GM23338 (cell line): ENCODE results near the gene MAP3K5. TPM values are rescaled to one million over a fixed set of nuclear protein-coding genes. Genes with fewer than 3 reads are reported as not detected.

ENCODE experiments used
- ATAC-seq: fragments of 200-7000 bp; cut with Tn5 transposase; 3 replicates; pipeline ENCODE4 v1.9.1; 2020
- DNase-seq: peaks from one replicate; pipeline ENCODE4 v3.0.0-alpha.2; 2015; ENCODE audit warnings: low spot score
- H2AFZ ChIP-seq: fragments of 200-600 bp; sonication (generic); 2 replicates; pipeline ENCODE4 v1.8.0; 2016; ENCODE audit warnings: antibody characterized with exemption, mild to moderate bottlenecking, moderate library complexity
- H3F3A ChIP-seq: fragments of 200-600 bp; sonication (generic); replicated peaks from 2 replicates; pipeline ENCODE4 v1.8.0; 2017; ENCODE audit warnings: antibody characterized with exemption, mixed run types, low read depth
- H3K27ac ChIP-seq: fragments of 200-600 bp; sonication (generic); 2 replicates; pipeline ENCODE4 v1.6.1; 2016; ENCODE audit warnings: low read depth
- H3K27me3 ChIP-seq: fragments of 200-600 bp; sonication (generic); 2 replicates; pipeline ENCODE4 v1.8.0; 2016; ENCODE audit warnings: mild to moderate bottlenecking, mixed run types, moderate library complexity; ENCODE audit not compliant: insufficient read depth
- H3K36me3 ChIP-seq: fragments of 200-600 bp; sonication (generic); 2 replicates; pipeline ENCODE4 v1.8.0; 2016; ENCODE audit warnings: mild to moderate bottlenecking; ENCODE audit not compliant: insufficient read depth
- H3K4me1 ChIP-seq: fragments of 200-600 bp; sonication (generic); 2 replicates; pipeline ENCODE4 v1.8.0; 2016; ENCODE audit warnings: mild to moderate bottlenecking, moderate library complexity; ENCODE audit not compliant: insufficient read depth
- H3K4me2 ChIP-seq: fragments of 200-600 bp; sonication (generic); 2 replicates; pipeline ENCODE4 v1.7.1; 2017; ENCODE audit warnings: mixed run types
- H3K4me3 ChIP-seq: fragments of 200-600 bp; sonication (generic); 2 replicates; pipeline ENCODE4 v1.6.1; 2016; ENCODE audit warnings: mixed run types
- H3K79me2 ChIP-seq: fragments of 200-600 bp; sonication (generic); replicated peaks from 2 replicates; pipeline ENCODE4 v1.8.0; 2017; ENCODE audit warnings: mild to moderate bottlenecking; ENCODE audit not compliant: insufficient read depth
- H3K9me2 ChIP-seq: fragments of 200-600 bp; sonication (generic); 2 replicates; pipeline ENCODE4 v1.8.0; 2017; ENCODE audit not compliant: insufficient read depth
- H4K20me1 ChIP-seq: fragments of 200-600 bp; sonication (generic); replicated peaks from 2 replicates; pipeline ENCODE4 v1.8.0; 2017; ENCODE audit warnings: mild to moderate bottlenecking; ENCODE audit not compliant: insufficient read depth
- H3K27ac Mint-ChIP-seq: 2 replicates; pipeline ENCODE4 v1.8.0; 2020; ENCODE audit warnings: inconsistent platforms, mild to moderate bottlenecking, moderate library complexity, mixed read lengths
- H3K27me3 Mint-ChIP-seq: 3 replicates; pipeline ENCODE4 v1.8.0; 2022; ENCODE audit warnings: low read depth, mild to moderate bottlenecking, moderate library complexity, mixed read lengths, inconsistent platforms; ENCODE audit not compliant: insufficient read depth, poor library complexity
- H3K36me3 Mint-ChIP-seq: 3 replicates; pipeline ENCODE4 v1.8.0; 2021; ENCODE audit warnings: low read depth, mild to moderate bottlenecking, inconsistent platforms, moderate library complexity, mixed read lengths
- H3K4me1 Mint-ChIP-seq: 3 replicates; pipeline ENCODE4 v1.8.0; 2020; ENCODE audit warnings: mild to moderate bottlenecking, inconsistent platforms, mixed read lengths
- H3K4me3 Mint-ChIP-seq: 3 replicates; pipeline ENCODE4 v1.8.0; 2021; ENCODE audit warnings: moderate library complexity, mild to moderate bottlenecking, inconsistent platforms, mixed read lengths
- H3K9me3 Mint-ChIP-seq: 3 replicates; pipeline ENCODE4 v1.8.0; 2020; ENCODE audit warnings: moderate library complexity, mild to moderate bottlenecking, inconsistent platforms, mixed read lengths
- CREB1 ChIP-seq: fragments of 250-450 bp; sonication (Bioruptor Pico); IDR thresholded peaks from 2 replicates; pipeline ENCODE4 v1.5.0; 2020; ENCODE audit warnings: low read depth, mild to moderate bottlenecking, moderate library complexity
- EZH2phosphoT487 ChIP-seq: fragments of 200-600 bp; sonication (generic); IDR thresholded peaks from one replicate; pipeline ENCODE4 v1.8.1; 2018; ENCODE audit warnings: antibody characterized with exemption; ENCODE audit not compliant: unreplicated experiment
- NANOG ChIP-seq: IDR thresholded peaks from 2 replicates; pipeline ENCODE4 v1.6.1; 2016; ENCODE audit warnings: antibody characterized with exemption, borderline replicate concordance
- STAT1 ChIP-seq: IDR thresholded peaks from one replicate; pipeline ENCODE4 v1.6.1; 2016; ENCODE audit warnings: antibody characterized with exemption; ENCODE audit not compliant: unreplicated experiment
- polyA plus RNA-seq: library from polyadenylated mRNA; unstranded; fragments of >200 nt; fragmentation: Nextera tagmentation; extraction: Ambion mirVana; gene quantifications from 2 replicates; pipeline ENCODE4 v1.2.1, GENCODE V29; 2016
- total RNA-seq: library from RNA; depleted of rRNA; stranded (reverse); fragments of >200 nt; shearing (Covaris generic); gene quantifications from 2 replicates; pipeline ENCODE4 v1.2.3, GENCODE V29; 2014
- TF ChIP-seq, protein P1 (sequence below): IDR thresholded peaks from one replicate; pipeline ENCODE4 v1.6.1; 2018; ENCODE audit warnings: antibody characterized with exemption; ENCODE audit not compliant: unreplicated experiment
- TF ChIP-seq, protein P2 (sequence below), 2 experiments: fragments of 200-600 bp in 1 of 2; sonication (generic) in 1 of 2; conservative IDR thresholded peaks; 2 replicates each; pipeline versions ENCODE4 v1.5.1 to v1.6.1; 2016 to 2017; ENCODE audit warnings: antibody characterized with exemption in 2 of 2, low read depth in 2 of 2, mild to moderate bottlenecking in 2 of 2, moderate library complexity in 1 of 2
- TF ChIP-seq, protein P3 (sequence below): IDR thresholded peaks from 2 replicates; pipeline ENCODE4 v1.6.1; 2016; ENCODE audit warnings: antibody characterized with exemption
- TF ChIP-seq, protein P4 (sequence below): fragments of 250-450 bp; sonication (Bioruptor Pico); IDR thresholded peaks from 2 replicates; pipeline ENCODE4 v1.5.0; 2020; ENCODE audit warnings: mild to moderate bottlenecking, moderate library complexity

Gene MAP3K5
- total and polyA plus RNA-seq, 2 experiments from 2014 or later: 0.76 to 2.8 TPM

DNA sequence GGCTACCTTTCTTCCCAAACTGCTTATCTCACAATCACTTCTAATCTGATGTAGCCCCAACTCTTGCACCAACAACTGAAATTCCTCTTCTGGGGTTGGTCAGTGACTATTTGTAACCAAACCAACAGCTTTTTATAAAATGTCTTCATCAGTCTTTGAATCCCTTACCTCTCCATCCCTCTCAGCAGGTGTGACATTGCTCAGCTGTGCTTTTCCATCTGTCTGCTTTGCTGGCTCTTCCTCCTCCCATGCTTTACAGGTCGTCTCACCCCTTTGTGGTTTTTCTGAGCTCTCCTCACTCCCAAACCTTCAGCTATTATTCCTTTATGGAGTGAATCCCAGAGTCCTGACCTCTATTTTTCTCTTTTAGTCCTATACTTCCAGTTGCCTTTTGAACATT, 248.0 kb downstream of the MAP3K5 start (continued):
- TF ChIP-seq, protein P1, sequence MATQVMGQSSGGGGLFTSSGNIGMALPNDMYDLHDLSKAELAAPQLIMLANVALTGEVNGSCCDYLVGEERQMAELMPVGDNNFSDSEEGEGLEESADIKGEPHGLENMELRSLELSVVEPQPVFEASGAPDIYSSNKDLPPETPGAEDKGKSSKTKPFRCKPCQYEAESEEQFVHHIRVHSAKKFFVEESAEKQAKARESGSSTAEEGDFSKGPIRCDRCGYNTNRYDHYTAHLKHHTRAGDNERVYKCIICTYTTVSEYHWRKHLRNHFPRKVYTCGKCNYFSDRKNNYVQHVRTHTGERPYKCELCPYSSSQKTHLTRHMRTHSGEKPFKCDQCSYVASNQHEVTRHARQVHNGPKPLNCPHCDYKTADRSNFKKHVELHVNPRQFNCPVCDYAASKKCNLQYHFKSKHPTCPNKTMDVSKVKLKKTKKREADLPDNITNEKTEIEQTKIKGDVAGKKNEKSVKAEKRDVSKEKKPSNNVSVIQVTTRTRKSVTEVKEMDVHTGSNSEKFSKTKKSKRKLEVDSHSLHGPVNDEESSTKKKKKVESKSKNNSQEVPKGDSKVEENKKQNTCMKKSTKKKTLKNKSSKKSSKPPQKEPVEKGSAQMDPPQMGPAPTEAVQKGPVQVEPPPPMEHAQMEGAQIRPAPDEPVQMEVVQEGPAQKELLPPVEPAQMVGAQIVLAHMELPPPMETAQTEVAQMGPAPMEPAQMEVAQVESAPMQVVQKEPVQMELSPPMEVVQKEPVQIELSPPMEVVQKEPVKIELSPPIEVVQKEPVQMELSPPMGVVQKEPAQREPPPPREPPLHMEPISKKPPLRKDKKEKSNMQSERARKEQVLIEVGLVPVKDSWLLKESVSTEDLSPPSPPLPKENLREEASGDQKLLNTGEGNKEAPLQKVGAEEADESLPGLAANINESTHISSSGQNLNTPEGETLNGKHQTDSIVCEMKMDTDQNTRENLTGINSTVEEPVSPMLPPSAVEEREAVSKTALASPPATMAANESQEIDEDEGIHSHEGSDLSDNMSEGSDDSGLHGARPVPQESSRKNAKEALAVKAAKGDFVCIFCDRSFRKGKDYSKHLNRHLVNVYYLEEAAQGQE: no peak
- no peak for TF ChIP-seq STAT1
- TF ChIP-seq EZH2phosphoT487: no peak
- TF ChIP-seq, protein P2, sequence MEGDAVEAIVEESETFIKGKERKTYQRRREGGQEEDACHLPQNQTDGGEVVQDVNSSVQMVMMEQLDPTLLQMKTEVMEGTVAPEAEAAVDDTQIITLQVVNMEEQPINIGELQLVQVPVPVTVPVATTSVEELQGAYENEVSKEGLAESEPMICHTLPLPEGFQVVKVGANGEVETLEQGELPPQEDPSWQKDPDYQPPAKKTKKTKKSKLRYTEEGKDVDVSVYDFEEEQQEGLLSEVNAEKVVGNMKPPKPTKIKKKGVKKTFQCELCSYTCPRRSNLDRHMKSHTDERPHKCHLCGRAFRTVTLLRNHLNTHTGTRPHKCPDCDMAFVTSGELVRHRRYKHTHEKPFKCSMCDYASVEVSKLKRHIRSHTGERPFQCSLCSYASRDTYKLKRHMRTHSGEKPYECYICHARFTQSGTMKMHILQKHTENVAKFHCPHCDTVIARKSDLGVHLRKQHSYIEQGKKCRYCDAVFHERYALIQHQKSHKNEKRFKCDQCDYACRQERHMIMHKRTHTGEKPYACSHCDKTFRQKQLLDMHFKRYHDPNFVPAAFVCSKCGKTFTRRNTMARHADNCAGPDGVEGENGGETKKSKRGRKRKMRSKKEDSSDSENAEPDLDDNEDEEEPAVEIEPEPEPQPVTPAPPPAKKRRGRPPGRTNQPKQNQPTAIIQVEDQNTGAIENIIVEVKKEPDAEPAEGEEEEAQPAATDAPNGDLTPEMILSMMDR (conservative IDR thresholded peaks at IDR 0.05; ENCODE audit: low read depth in 2 of 2): no peak

DNA sequence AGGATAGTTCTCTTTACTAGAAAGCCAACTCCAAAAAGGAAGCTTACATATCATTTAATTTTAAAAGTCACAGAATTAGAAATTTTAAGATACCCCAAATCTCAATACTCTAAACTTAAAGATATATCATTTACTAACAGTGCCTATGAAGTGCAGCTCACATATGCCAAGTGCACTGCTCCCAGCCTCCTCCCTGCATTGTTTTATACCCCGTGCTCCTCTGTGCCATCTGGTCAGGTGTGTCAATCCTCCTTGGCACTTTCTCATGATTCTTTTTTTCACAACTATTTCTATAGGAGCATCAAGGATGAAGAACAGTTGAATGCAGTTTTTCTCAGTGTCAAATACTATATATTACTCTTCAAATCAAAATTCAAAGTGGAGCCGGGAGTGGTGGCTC, 250.9 kb downstream of the MAP3K5 start:
- no peak overlapping the region for H3K27ac ChIP-seq
- 0 out of 2 replicates have a peak, but pooled peaks cover 6% of the 10 kb centered on the region for H3F3A ChIP-seq
- Mint-ChIP-seq H3K4me3 (no peak overlapping the region), H3K36me3 (peaks cover 2% of the 10 kb centered on the region; the same call in 2 of the 3 replicates), H3K9me3 (no peaks in the 10 kb centered on the region), H3K27ac (no peak overlapping the region), H3K4me1 (peaks cover 58% of the 10 kb centered on the region), H3K27me3 (no peaks in the 10 kb centered on the region)
- no peak overlapping the region for H3K4me2 ChIP-seq
- peaks cover 19% of the 10 kb centered on the region for H4K20me1 ChIP-seq
- H3K79me2 ChIP-seq: peaks cover 100% of the 10 kb centered on the region
- DNase-seq: no peak
- no peak overlapping the region for H3K4me3 ChIP-seq
- ATAC-seq: no peak
- peaks cover 65% of the 10 kb centered on the region for H3K4me1 ChIP-seq
- no peaks in the 10 kb centered on the region for H3K36me3 ChIP-seq
- no peaks in the 10 kb centered on the region for H3K27me3 ChIP-seq
- no peak overlapping the region for H2AFZ ChIP-seq
- no peaks in the 10 kb centered on the region for H3K9me2 ChIP-seq
- TF ChIP-seq EZH2phosphoT487 (no peak), NANOG (no peak), CREB1 (CRISPR knock-in tag) (no peak)
- TF ChIP-seq, protein P1: no peak
- TF ChIP-seq, protein P3, sequence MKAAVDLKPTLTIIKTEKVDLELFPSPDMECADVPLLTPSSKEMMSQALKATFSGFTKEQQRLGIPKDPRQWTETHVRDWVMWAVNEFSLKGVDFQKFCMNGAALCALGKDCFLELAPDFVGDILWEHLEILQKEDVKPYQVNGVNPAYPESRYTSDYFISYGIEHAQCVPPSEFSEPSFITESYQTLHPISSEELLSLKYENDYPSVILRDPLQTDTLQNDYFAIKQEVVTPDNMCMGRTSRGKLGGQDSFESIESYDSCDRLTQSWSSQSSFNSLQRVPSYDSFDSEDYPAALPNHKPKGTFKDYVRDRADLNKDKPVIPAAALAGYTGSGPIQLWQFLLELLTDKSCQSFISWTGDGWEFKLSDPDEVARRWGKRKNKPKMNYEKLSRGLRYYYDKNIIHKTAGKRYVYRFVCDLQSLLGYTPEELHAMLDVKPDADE: no peak
- TF ChIP-seq, protein P4, sequence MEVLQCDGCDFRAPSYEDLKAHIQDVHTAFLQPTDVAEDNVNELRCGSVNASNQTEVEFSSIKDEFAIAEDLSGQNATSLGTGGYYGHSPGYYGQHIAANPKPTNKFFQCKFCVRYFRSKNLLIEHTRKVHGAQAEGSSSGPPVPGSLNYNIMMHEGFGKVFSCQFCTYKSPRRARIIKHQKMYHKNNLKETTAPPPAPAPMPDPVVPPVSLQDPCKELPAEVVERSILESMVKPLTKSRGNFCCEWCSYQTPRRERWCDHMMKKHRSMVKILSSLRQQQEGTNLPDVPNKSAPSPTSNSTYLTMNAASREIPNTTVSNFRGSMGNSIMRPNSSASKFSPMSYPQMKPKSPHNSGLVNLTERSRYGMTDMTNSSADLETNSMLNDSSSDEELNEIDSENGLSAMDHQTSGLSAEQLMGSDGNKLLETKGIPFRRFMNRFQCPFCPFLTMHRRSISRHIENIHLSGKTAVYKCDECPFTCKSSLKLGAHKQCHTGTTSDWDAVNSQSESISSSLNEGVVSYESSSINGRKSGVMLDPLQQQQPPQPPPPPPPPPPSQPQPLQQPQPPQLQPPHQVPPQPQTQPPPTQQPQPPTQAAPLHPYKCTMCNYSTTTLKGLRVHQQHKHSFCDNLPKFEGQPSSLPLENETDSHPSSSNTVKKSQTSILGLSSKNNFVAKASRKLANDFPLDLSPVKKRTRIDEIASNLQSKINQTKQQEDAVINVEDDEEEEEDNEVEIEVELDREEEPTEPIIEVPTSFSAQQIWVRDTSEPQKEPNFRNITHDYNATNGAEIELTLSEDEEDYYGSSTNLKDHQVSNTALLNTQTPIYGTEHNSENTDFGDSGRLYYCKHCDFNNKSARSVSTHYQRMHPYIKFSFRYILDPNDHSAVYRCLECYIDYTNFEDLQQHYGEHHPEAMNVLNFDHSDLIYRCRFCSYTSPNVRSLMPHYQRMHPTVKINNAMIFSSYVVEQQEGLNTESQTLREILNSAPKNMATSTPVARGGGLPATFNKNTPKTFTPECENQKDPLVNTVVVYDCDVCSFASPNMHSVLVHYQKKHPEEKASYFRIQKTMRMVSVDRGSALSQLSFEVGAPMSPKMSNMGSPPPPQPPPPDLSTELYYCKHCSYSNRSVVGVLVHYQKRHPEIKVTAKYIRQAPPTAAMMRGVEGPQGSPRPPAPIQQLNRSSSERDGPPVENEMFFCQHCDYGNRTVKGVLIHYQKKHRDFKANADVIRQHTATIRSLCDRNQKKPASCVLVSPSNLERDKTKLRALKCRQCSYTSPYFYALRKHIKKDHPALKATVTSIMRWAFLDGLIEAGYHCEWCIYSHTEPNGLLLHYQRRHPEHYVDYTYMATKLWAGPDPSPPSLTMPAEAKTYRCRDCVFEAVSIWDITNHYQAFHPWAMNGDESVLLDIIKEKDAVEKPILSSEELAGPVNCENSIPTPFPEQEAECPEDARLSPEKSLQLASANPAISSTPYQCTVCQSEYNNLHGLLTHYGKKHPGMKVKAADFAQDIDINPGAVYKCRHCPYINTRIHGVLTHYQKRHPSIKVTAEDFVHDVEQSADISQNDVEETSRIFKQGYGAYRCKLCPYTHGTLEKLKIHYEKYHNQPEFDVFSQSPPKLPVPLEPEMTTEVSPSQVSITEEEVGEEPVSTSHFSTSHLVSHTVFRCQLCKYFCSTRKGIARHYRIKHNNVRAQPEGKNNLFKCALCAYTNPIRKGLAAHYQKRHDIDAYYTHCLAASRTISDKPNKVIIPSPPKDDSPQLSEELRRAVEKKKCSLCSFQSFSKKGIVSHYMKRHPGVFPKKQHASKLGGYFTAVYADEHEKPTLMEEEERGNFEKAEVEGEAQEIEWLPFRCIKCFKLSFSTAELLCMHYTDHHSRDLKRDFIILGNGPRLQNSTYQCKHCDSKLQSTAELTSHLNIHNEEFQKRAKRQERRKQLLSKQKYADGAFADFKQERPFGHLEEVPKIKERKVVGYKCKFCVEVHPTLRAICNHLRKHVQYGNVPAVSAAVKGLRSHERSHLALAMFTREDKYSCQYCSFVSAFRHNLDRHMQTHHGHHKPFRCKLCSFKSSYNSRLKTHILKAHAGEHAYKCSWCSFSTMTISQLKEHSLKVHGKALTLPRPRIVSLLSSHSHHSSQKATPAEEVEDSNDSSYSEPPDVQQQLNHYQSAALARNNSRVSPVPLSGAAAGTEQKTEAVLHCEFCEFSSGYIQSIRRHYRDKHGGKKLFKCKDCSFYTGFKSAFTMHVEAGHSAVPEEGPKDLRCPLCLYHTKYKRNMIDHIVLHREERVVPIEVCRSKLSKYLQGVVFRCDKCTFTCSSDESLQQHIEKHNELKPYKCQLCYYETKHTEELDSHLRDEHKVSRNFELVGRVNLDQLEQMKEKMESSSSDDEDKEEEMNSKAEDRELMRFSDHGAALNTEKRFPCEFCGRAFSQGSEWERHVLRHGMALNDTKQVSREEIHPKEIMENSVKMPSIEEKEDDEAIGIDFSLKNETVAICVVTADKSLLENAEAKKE (CRISPR knock-in tag): no peak
